NB4 (cell line): ENCODE results near the gene FMC1.

Source experiments
- MAX ChIP-seq: IDR thresholded peaks from 2 replicates; pipeline ENCODE4 v1.6.1; 2011; ENCODE audit warnings: low read depth, low read length
- TF ChIP-seq, protein P1 (sequence below): IDR thresholded peaks from one replicate; pipeline ENCODE4 v1.5.1; 2012; ENCODE audit warnings: low read depth, low read length

- no peak for TF ChIP-seq MAX
- TF ChIP-seq, protein P1, sequence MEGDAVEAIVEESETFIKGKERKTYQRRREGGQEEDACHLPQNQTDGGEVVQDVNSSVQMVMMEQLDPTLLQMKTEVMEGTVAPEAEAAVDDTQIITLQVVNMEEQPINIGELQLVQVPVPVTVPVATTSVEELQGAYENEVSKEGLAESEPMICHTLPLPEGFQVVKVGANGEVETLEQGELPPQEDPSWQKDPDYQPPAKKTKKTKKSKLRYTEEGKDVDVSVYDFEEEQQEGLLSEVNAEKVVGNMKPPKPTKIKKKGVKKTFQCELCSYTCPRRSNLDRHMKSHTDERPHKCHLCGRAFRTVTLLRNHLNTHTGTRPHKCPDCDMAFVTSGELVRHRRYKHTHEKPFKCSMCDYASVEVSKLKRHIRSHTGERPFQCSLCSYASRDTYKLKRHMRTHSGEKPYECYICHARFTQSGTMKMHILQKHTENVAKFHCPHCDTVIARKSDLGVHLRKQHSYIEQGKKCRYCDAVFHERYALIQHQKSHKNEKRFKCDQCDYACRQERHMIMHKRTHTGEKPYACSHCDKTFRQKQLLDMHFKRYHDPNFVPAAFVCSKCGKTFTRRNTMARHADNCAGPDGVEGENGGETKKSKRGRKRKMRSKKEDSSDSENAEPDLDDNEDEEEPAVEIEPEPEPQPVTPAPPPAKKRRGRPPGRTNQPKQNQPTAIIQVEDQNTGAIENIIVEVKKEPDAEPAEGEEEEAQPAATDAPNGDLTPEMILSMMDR, result no peak
Observed at GRCh38 chr7:139358541-139359365, 17.6 kb downstream of the FMC1 start.
